Fibroblast of lung (primary cell): ENCODE measurements around the gene ETFA. TPM values are rescaled to one million over a fixed set of nuclear protein-coding genes. Genes with fewer than 3 reads are reported as not detected.

Experiments
- DNase-seq, 2 donors: peaks; one replicate each; pipeline versions ENCODE4 v3.0.0 to v3.0.0-alpha.2; 2010; ENCODE audit warnings: low read depth in 2 of 2
- H2AFZ ChIP-seq: 2 replicates; pipeline ENCODE4 v1.5.1; 2012; ENCODE audit warnings: low read length, control low read depth, inconsistent platforms
- H3K27ac ChIP-seq: 2 replicates; pipeline ENCODE4 v1.5.1; 2011; ENCODE audit warnings: low read length, control low read depth; ENCODE audit not compliant: insufficient read depth
- H3K27me3 ChIP-seq: 2 replicates; pipeline ENCODE4 v1.5.1; 2011; ENCODE audit warnings: mild to moderate bottlenecking, low read length; ENCODE audit not compliant: control insufficient read depth, insufficient read depth
- H3K36me3 ChIP-seq: 2 replicates; pipeline ENCODE4 v1.5.1; 2011; ENCODE audit warnings: low read length; ENCODE audit not compliant: control insufficient read depth, insufficient read depth
- H3K4me1 ChIP-seq: 2 replicates; pipeline ENCODE4 v1.5.1; 2011; ENCODE audit warnings: low read length; ENCODE audit not compliant: control insufficient read depth, insufficient read depth; ENCODE audit errors: extremely low read depth
- H3K4me2 ChIP-seq: 2 replicates; pipeline ENCODE4 v1.5.1; 2011; ENCODE audit warnings: low read length, control low read depth; ENCODE audit not compliant: insufficient read depth; ENCODE audit errors: extremely low read depth
- H3K4me3 ChIP-seq, 4 experiments: fragments of 200-600 bp in 1 of 4; sonication (generic) in 1 of 4; replicated peaks in 1 of 4; 2 replicates each; pipeline ENCODE4 v1.5.1; 2011 to 2016; ENCODE audit warnings: low read length in 4 of 4, low read depth in 3 of 4, mild to moderate bottlenecking in 3 of 4, control low read depth in 2 of 4, inconsistent platforms in 1 of 4, mixed read lengths in 1 of 4; ENCODE audit not compliant: insufficient read depth in 1 of 4; ENCODE audit errors: control extremely low read depth in 1 of 4
- H3K79me2 ChIP-seq: 2 replicates; pipeline ENCODE4 v1.5.1; 2012; ENCODE audit warnings: mild to moderate bottlenecking, low read length, inconsistent platforms; ENCODE audit not compliant: control insufficient read depth, insufficient read depth
- H3K9ac ChIP-seq: 2 replicates; pipeline ENCODE4 v1.5.1; 2011; ENCODE audit warnings: mild to moderate bottlenecking, low read length, control low read depth; ENCODE audit not compliant: insufficient read depth
- H3K9me3 ChIP-seq: 2 replicates; pipeline ENCODE4 v1.5.1; 2012; ENCODE audit warnings: low read depth, low read length; ENCODE audit not compliant: control insufficient read depth, insufficient read depth
- H4K20me1 ChIP-seq: 2 replicates; pipeline ENCODE4 v1.5.1; 2011; ENCODE audit warnings: low read length; ENCODE audit not compliant: control insufficient read depth, insufficient read depth; ENCODE audit errors: extremely low read depth
- CTCF ChIP-seq, 2 donors: IDR thresholded peaks in 1 of 2; conservative IDR thresholded peaks in 1 of 2; 1 replicate in 1 of 2; 2 replicates in 1 of 2; pipeline ENCODE4 v1.5.1; 2011 to 2012; ENCODE audit warnings: low read length in 2 of 2, control low read depth in 1 of 2, inconsistent platforms in 1 of 2, low read depth in 1 of 2, mild to moderate bottlenecking in 1 of 2
- EZH2 ChIP-seq: IDR thresholded peaks from 2 replicates; pipeline ENCODE4 v1.5.1; 2012; ENCODE audit warnings: low read length, control low read depth, mild to moderate bottlenecking; ENCODE audit errors: missing control alignments
- polyA plus RNA-seq, 2 donors: library from polyadenylated mRNA; depleted of rRNA in 1 of 2; stranded (reverse) in 1 of 2; unstranded in 1 of 2; fragments of >200 nt; gene quantifications; 2 replicates each; pipeline ENCODE4 v1.2.1, GENCODE V29; 2011 to 2012; ENCODE audit warnings: missing spikeins in 1 of 2
- total RNA-seq: library from RNA; depleted of rRNA; stranded (reverse); fragments of >200 nt; gene quantifications from 2 replicates; pipeline ENCODE4 v1.2.1, GENCODE V29; 2014

ETFA gene
- total and polyA plus RNA-seq, 2 donors (not counting 1 experiment from before 2014, with no cell fraction given) = 129 to 161 TPM

DNA sequence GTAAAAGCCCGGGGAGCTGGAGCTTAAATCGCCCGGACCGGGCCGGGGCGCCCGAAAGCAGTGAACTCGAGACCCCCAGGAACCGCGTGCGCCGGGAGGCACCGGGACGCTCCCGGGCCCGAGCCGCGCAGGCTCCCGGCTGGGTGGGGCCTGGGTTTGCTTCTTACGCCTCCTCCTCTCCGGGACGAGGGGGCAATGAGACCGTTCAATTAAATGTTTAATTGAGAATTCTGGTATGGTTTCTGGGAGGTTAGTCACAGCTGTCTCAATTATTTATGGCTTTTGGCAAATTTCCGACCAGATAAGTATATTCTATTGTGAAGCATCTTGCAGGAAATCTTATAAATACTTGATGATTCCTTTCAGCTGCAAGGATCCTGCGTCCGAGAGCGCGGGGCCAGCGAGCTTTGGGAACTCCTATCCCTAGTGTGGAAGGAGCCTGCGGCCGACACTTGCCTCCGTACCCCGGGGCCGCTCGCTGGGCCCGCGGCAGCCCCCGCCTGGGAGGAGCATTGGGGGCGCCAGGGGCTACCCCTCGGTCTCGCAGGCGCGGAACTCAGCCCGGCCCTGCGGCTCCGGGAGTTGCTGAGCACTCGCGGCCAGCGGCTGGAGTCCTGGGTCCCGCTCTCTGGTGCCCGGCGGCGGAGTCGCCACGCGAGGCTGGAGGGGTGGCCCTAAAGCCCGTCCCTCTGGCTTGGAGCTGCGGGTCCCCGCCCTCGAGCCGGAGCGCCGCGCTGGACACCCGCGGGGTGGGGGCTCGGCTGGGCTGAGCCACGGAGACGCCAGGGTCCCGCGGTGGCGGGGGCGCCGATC lies 35.6 kb upstream of the ETFA start:
- Histone ChIP-seq H3K9ac (no peak overlapping the region), H3K79me2 (no peaks in the 10 kb centered on the region), H3K4me3 (peak overlapping the region in 3 of 4 experiments; percentile 26 to 48 (median 39)), H3K4me1 (no peaks in the 10 kb centered on the region), H3K9me3 (no peaks in the 10 kb centered on the region), H3K27me3 (peaks cover 45% of the 10 kb centered on the region), H3K36me3 (no peaks in the 10 kb centered on the region), H3K27ac (no peak overlapping the region), H3K4me2 (peak overlapping the region; percentile 23), H2AFZ (no peak overlapping the region), H4K20me1 (no peaks in the 10 kb centered on the region)
- DNase-seq = peak; percentile 35 to 36
- TF ChIP-seq CTCF (conservative IDR thresholded peaks at IDR 0.05 in 1 of 2, IDR thresholded peaks at IDR 0.05 in 1 of 2; ENCODE audit: low read depth in 1 of 2, low read length in 2 of 2) (no peak), EZH2 (peak; percentile 19)

DNA sequence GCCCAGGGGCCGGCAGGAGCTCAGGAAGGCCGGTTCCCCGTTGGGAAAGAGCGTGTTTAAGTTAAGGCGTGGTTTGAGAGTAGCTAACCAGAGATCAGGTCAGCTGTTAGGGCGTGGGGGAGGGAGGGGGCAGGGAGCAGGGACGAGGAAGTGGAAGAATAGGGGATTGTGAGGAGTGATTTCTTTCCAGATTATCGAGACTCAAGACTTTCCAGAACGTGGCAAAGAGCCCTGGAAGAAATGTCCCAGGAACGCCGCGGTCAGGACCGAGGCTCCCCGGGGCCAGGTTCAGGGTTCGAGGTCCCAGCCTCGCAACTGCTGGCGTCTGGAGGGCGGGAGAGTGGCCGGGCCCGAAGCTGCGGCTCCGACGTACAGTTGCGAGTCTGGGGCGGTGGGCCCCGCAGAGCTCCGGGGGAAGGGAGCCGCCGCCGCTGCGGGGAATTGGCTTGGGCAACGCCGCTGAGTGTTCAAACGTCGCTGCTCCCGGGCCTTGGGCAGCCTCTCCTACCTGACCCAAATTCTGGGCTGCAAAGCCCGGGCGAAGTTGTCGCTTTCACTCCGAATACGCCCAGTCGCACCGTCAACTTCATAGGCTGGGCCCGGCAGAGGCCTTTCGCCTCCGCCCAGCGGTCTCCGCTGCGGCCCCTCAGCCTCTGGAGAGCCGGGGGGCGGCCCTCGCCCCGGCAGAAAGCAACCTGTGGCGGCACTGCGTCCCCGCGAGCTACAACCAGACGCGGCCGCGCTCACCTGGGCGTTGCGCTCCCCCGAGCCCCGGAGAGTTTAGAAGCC lies 34.8 kb upstream of the ETFA start:
- Histone ChIP-seq H3K9ac (no peak overlapping the region), H3K79me2 (no peaks in the 10 kb centered on the region), H3K4me3 (peak overlapping the region in 3 of 4 experiments; percentile 26 to 48 (median 39)), H3K9me3 (no peaks in the 10 kb centered on the region), H3K27me3 (peaks cover 51% of the 10 kb centered on the region), H3K36me3 (no peaks in the 10 kb centered on the region), H2AFZ (no peak overlapping the region), H3K4me2 (peak overlapping the region; percentile 44), H3K27ac (no peak overlapping the region), H3K4me1 (no peaks in the 10 kb centered on the region), H4K20me1 (no peaks in the 10 kb centered on the region)
- TF ChIP-seq CTCF (conservative IDR thresholded peaks at IDR 0.05 in 1 of 2, IDR thresholded peaks at IDR 0.05 in 1 of 2; ENCODE audit: low read depth in 1 of 2, low read length in 2 of 2) = no peak
- TF ChIP-seq EZH2 = peak; percentile 84
- no peak for DNase-seq

DNA sequence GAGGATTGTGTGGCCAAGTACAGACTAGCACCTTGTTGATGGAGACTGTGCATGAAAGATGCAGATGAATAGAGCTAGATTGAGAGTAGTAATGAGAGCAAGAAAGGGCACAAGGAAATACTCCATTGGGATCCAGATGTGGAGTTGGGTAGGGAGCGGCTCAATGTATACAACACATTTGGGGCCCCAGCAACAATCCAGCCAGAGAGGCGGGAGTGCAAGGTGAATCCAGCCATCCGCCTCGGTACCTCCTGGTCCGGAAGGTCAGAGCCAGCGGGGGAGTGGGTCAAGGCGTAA lies 34.3 kb upstream of the ETFA start:
- Histone ChIP-seq H3K27me3 (peaks cover 57% of the 10 kb centered on the region), H3K9me3 (no peaks in the 10 kb centered on the region), H3K4me2 (no peak overlapping the region), H2AFZ (no peak overlapping the region), H3K9ac (no peak overlapping the region), H4K20me1 (no peaks in the 10 kb centered on the region), H3K79me2 (no peaks in the 10 kb centered on the region), H3K4me1 (no peaks in the 10 kb centered on the region), H3K27ac (no peak overlapping the region), H3K36me3 (no peaks in the 10 kb centered on the region), H3K4me3 (no peak overlapping the region)
- TF ChIP-seq CTCF (conservative IDR thresholded peaks at IDR 0.05 in 1 of 2, IDR thresholded peaks at IDR 0.05 in 1 of 2; ENCODE audit: low read depth in 1 of 2, low read length in 2 of 2) (no peak), EZH2 (no peak)
- DNase-seq = no peak
